AG09309 (cell line): ENCODE results near the gene PARP15.
A peak's percentile ranks its signal among the peaks of the same experiment; 100 is the strongest.
"Not testable (repeated sequence)": the region's sequence is repeated elsewhere in the genome, so short reads cannot be mapped to it uniquely, and the experiment has no call there.

Source experiments
- DNase-seq: peaks from one replicate; pipeline ENCODE4 v3.0.0-alpha.2; 2010; ENCODE audit warnings: low read depth
- H3K4me3 ChIP-seq: 2 replicates; pipeline ENCODE4 v1.5.1; 2011; ENCODE audit warnings: mild to moderate bottlenecking, low read depth, low read length, moderate library complexity; ENCODE audit not compliant: control insufficient read depth
- TF ChIP-seq, protein P1 (sequence below): IDR thresholded peaks from 2 replicates; pipeline ENCODE4 v1.5.1; 2011; ENCODE audit warnings: mild to moderate bottlenecking, low read depth, low read length, inconsistent platforms; ENCODE audit not compliant: insufficient read depth, control insufficient read depth; ENCODE audit errors: missing control alignments

Gene PARP15

DNA sequence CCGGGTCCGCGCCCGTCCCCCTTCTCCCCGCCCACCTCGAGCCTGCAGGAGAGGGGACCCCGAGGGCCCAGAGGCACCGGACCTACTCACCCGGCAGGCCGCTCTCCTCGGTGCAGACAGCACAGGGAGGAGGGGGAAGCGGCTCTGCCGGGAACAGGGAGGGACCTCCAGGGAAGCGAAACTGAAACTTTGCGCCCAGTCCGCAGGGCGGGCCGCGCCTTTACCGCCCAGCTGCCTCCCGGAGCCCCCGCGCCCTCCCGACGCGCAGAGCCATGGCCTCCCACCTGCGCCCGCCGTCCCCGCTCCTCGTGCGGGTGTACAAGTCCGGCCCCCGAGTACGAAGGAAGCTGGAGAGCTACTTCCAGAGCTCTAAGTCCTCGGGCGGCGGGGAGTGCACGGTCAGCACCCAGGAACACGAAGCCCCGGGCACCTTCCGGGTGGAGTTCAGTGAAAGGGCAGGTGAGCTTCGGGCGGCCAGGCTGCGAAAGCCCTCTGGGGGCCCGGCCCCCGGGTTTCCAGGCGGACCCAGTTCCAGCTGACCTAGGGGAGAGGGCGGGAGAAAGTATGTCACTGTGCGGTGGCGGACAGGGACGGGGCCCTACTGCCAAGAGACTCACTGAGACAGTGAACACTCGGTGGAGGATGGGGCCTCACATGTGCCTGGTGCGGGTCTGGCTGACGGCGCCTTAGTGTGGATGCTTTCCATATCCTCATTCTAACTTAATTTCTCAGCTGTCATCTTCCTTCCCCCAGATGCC, 13.1 kb upstream of the PARP15 start, which contains the start of the genes DTX3L and PARP9:
TSS of gene DTX3L (plus strand) at position 184 of the 758 bp plus-strand sequence. CDS start at position 273, 89 bp downstream.
TSS of gene PARP9 (minus strand) at position 146 of the 758 bp plus-strand sequence. CDS start 4,680 bp downstream, outside the sequence.
- peak; percentile 43 for DNase-seq
- peak within 1 kb of the TSS; percentile 96 for H3K4me3 ChIP-seq
- TF ChIP-seq, protein P1, sequence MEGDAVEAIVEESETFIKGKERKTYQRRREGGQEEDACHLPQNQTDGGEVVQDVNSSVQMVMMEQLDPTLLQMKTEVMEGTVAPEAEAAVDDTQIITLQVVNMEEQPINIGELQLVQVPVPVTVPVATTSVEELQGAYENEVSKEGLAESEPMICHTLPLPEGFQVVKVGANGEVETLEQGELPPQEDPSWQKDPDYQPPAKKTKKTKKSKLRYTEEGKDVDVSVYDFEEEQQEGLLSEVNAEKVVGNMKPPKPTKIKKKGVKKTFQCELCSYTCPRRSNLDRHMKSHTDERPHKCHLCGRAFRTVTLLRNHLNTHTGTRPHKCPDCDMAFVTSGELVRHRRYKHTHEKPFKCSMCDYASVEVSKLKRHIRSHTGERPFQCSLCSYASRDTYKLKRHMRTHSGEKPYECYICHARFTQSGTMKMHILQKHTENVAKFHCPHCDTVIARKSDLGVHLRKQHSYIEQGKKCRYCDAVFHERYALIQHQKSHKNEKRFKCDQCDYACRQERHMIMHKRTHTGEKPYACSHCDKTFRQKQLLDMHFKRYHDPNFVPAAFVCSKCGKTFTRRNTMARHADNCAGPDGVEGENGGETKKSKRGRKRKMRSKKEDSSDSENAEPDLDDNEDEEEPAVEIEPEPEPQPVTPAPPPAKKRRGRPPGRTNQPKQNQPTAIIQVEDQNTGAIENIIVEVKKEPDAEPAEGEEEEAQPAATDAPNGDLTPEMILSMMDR = no peak

DNA sequence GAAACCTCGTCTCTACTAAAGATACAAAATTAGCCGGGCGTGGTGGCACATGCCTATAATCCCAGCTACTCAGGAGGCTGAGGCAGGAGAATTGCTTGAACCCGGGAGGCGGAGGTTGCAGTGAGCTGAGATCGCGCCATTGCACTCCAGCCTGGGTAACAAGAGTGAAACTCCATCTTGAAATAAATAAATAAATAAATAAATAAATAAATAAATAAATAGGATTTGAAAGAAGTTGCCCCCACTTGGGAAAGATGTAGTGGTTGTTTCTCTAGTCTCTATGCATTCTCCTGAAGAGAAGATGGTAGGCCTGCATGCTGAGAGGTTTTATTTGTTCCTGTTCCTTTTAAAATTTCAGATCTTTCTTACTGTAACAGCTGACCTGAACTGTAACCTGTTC, 9.3 kb upstream of the PARP15 start:
- H3K4me3 ChIP-seq, DNase-seq: not testable (repeated sequence)

DNA sequence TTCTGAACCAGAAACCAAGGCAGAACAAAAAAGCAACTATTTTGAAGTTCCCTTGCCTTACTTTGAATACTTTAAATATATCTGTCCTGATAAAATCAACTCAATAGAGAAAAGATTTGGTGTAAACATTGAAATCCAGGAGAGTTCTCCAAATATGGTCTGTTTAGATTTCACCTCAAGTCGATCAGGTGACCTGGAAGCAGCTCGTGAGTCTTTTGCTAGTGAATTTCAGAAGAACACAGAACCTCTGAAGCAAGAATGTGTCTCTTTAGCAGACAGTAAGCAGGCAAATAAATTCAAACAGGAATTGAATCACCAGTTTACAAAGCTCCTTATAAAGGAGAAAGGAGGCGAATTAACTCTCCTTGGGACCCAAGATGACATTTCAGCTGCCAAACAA, 8.7 kb upstream of the PARP15 start:
- no peak overlapping the region for H3K4me3 ChIP-seq
- DNase-seq = no peak
- TF ChIP-seq, protein P1 = no peak

DNA sequence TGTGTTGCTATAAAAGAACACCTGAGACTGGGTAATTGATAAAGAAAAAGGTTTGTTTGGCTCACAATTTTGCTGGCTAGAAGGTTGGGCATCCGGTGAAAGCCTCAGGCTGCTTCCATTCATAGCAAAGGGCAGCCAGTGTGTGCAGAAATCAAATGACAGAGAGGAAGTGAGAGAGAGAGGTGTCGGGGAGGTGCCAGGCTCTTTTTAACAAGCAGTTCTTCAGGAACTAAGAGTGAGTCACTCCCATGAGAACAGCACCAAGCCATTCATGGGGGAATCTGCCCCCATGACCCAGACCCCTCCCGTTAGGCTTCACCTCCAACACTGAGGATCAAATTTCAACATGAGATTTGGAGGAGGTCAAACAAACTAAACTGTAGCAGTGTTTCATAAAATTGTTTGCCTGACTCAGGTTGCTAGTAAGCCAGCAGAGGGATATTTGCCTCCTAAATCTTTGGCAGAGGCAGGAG, 4.5 kb upstream of the PARP15 start:
- H3K4me3 ChIP-seq = no peak overlapping the region
- no peak for DNase-seq
- TF ChIP-seq, protein P1 = no peak

GRCh38 chr3:122576174-122576940, 1.1 kb upstream of the PARP15 start:
- TF ChIP-seq, protein P1 = no peak
- no peak overlapping the region for H3K4me3 ChIP-seq
- no peak for DNase-seq

DNA sequence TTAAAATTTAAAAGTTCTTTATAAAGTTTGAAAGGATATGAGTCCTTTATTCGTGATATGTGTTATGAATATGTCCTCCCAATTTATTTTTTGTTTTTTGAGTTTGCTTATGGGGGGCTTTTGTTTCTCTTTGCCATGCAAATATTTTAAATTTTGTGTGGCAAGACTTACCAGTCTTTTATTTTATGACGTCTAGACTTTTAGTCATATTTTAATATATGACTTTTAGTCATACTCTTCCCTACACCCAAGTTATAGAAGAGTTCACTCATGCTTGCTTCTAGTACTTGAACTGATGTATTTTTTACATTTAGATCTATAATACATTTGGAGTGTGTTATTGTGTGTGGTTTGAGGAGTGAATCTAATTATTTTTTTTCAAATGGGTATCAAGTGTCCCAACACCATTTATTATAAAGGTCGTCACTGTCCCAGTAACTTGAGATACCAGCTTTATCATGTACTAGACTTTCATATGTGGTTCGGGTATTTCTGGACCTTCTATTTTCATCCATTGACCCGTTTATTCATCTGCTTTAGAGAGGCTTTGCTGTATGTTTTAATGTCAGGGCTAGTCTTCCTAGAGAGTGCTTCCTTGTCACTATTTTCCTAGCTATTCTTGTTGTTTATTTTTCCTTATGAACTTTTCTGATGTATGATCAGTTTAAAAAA, 755 bp downstream of the PARP15 start:
- peak overlapping the region; percentile 45 for H3K4me3 ChIP-seq
- TF ChIP-seq, protein P1 = no peak
- DNase-seq = no peak
